Gastrocnemius medialis (tissue), 4 donors: ENCODE data around the gene KIF7. TPM values are rescaled to one million over a fixed set of nuclear protein-coding genes. Genes with fewer than 3 reads are reported as not detected.

Experiments used
- ATAC-seq, 2 donors: fragments of 150-250 bp; one replicate each; pipeline ENCODE4 v1.9.1; 2016
- DNase-seq, 2 donors: peaks; one replicate each; pipeline ENCODE4 v3.0.0-alpha.2; 2019
- H3K27ac ChIP-seq, 4 donors: fragments of 200-600 bp; sonication (generic); 1 replicate in 1 of 4; 2 replicates in 3 of 4; pipeline ENCODE4 v1.5.1; 2016 to 2018; ENCODE audit warnings: mild to moderate bottlenecking in 2 of 4, moderate library complexity in 1 of 4
- H3K27me3 ChIP-seq, 3 donors: fragments of 200-600 bp; sonication (generic) in 2 of 3; 1 replicate in 1 of 3; 2 replicates in 2 of 3; pipeline versions ENCODE4 v1.5.1 to v1.6.0; 2016 to 2019; ENCODE audit warnings: mild to moderate bottlenecking in 1 of 3, moderate library complexity in 1 of 3
- H3K36me3 ChIP-seq, 2 donors: fragments of 200-600 bp; sonication (generic) in 1 of 2; one replicate each; pipeline ENCODE4 v1.5.1; 2017 to 2018
- H3K4me1 ChIP-seq, 2 donors: fragments of 200-600 bp; sonication (generic) in 1 of 2; one replicate each; pipeline ENCODE4 v1.5.1; 2016 to 2017; ENCODE audit warnings: mild to moderate bottlenecking in 2 of 2
- H3K4me3 ChIP-seq, 4 donors: fragments of 200-600 bp; sonication (generic) in 3 of 4; 1 replicate in 1 of 4; 2 replicates in 3 of 4; pipeline ENCODE4 v1.5.1; 2016 to 2019; ENCODE audit warnings: mild to moderate bottlenecking in 2 of 4
- H3K9me3 ChIP-seq, 3 donors: fragments of 200-600 bp; sonication (generic) in 2 of 3; 1 replicate in 1 of 3; 2 replicates in 2 of 3; pipeline ENCODE4 v1.5.1; 2016 to 2019
- POLR2A ChIP-seq, 2 donors: fragments of 450-650 bp; IDR thresholded peaks; one replicate each; pipeline ENCODE4 v1.6.1; 2017; ENCODE audit warnings: antibody characterized with exemption in 2 of 2, mild to moderate bottlenecking in 2 of 2, moderate library complexity in 2 of 2
- in situ Hi-C, 4 donors: fragments of 200-750 bp; cut with MboI; loops; one replicate each; pipeline versions ENCODE4 v1.15.0 to v1.8.0; 2017; ENCODE audit warnings: low sequenced_read_pairs in 4 of 4
- intact Hi-C: fragments of 100-400 bp; cut with DNase I; formaldehyde crosslinking; loops from one replicate; pipeline ENCODE4 v1.15.1; 2023; ENCODE audit warnings: low total_unique reads
- total RNA-seq, 4 donors: library from RNA; depleted of rRNA; stranded (reverse); fragments of >200 nt; gene quantifications; one replicate each; pipeline versions ENCODE4 v1.1.0 to v1.2.3, GENCODE V29; 2016
- TF ChIP-seq, protein P1 (sequence below), 5 experiments: fragments of 450-650 bp in 3 of 5; fragments of 200-600 bp in 2 of 5; sonication (generic) in 2 of 5; IDR thresholded peaks in 4 of 5; conservative IDR thresholded peaks in 1 of 5; 1 replicate in 4 of 5; 2 replicates in 1 of 5; pipeline ENCODE4 v1.5.1; 2016 to 2019; ENCODE audit warnings: antibody characterized with exemption in 5 of 5, mild to moderate bottlenecking in 3 of 5, moderate library complexity in 3 of 5

KIF7 gene
- total RNA-seq, 4 donors from 2014 or later = 0.19 to 0.66 (median 0.61) TPM

DNA sequence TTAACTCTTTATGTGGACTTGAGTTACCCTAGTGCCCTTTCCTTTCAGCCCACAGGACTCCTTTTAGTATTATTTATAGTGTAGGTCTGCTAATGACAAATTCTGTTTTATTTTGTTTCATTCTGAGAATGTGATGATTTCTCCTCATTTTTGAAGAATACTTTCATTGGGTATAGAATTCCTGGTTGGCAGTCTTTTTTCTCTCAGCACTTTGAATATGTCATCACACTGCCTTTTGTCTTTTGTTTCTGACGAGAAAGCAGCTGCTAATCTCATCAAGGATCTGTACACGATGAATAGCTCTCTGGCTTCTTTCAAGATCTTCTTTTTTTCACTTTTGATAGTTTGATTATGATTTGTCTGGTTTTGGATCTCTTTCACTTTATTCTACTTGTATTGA lies 42.2 kb downstream of the KIF7 start:
- Histone ChIP-seq H3K9me3 (peaks cover 0 to 7% (median 0%) of the 10 kb centered on the region in 3 donors), H3K27me3 (no peaks in the 10 kb centered on the region), H3K4me3 (no peak overlapping the region), H3K36me3 (no peaks in the 10 kb centered on the region), H3K4me1 (no peaks in the 10 kb centered on the region), H3K27ac (no peak overlapping the region)
- intact Hi-C loops = no loop called here
- DNase-seq (no peak), ATAC-seq (no peak)
- no peak for TF ChIP-seq POLR2A (IDR thresholded peaks at IDR 0.05)
- TF ChIP-seq, protein P1, sequence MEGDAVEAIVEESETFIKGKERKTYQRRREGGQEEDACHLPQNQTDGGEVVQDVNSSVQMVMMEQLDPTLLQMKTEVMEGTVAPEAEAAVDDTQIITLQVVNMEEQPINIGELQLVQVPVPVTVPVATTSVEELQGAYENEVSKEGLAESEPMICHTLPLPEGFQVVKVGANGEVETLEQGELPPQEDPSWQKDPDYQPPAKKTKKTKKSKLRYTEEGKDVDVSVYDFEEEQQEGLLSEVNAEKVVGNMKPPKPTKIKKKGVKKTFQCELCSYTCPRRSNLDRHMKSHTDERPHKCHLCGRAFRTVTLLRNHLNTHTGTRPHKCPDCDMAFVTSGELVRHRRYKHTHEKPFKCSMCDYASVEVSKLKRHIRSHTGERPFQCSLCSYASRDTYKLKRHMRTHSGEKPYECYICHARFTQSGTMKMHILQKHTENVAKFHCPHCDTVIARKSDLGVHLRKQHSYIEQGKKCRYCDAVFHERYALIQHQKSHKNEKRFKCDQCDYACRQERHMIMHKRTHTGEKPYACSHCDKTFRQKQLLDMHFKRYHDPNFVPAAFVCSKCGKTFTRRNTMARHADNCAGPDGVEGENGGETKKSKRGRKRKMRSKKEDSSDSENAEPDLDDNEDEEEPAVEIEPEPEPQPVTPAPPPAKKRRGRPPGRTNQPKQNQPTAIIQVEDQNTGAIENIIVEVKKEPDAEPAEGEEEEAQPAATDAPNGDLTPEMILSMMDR (IDR thresholded peaks at IDR 0.05 in 4 of 5, conservative IDR thresholded peaks at IDR 0.05 in 1 of 5) = no peak
- in situ Hi-C loops = no loop called here

DNA sequence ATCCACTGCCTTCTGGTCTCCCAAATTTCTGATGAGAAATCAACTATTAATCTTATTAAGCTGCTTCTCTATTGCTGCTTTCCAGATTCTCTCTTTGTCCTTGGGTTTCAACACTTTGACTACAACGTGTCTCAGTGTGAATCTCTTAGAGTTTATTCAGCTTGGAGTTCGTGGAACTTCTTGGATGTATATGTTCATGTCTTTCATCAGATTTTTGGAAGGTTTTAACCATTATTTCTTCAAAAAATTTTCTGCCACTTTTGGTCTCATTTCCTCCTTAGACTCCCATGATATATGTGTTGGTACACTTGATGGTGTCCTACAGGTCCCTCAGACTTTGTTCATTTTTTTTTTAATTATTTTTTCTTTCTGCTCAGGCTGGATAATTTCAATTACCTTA lies 44.0 kb downstream of the KIF7 start:
- no peak for DNase-seq
- intact Hi-C loops = no loop called here
- H3K4me1 ChIP-seq = no peaks in the 10 kb centered on the region

DNA sequence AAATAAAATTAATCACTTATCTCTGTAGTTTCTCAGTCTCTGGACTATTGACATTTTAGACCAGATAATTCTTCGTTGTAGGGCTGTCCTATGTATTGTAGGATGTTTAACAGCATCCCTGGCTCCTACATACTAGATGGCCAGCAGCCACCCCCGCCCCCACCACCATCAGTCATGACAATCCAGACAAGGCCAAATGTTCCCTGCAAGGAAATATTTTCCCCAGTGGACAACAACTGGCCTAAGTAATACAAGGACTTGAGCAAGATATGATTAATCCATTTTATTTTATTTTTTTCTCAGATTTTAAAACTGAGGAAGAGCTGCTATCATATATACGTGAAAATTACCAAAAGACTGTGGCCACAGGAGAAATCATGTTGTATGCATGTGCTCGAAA lies 56.2 kb downstream of the KIF7 start:
- intact Hi-C loops = no loop called here
- Histone ChIP-seq H3K27me3 (no peaks in the 10 kb centered on the region), H3K9me3 (no peaks in the 10 kb centered on the region), H3K4me1 (no peaks in the 10 kb centered on the region), H3K4me3 (no peak overlapping the region), H3K27ac (no peak overlapping the region), H3K36me3 (no peaks in the 10 kb centered on the region)
- in situ Hi-C loops = no loop called here
- ATAC-seq (no peak), DNase-seq (no peak)
- no peak for TF ChIP-seq POLR2A (IDR thresholded peaks at IDR 0.05)
- TF ChIP-seq, protein P1 (IDR thresholded peaks at IDR 0.05 in 4 of 5, conservative IDR thresholded peaks at IDR 0.05 in 1 of 5) = no peak

More for the DNA sequence above, 44.0 kb downstream of the KIF7 start:
- TF ChIP-seq, protein P1 (IDR thresholded peaks at IDR 0.05 in 4 of 5, conservative IDR thresholded peaks at IDR 0.05 in 1 of 5) = no peak
- TF ChIP-seq POLR2A (IDR thresholded peaks at IDR 0.05) = no peak
- no peak for ATAC-seq
- Histone ChIP-seq H3K27me3 (no peaks in the 10 kb centered on the region), H3K9me3 (peaks cover 0 to 7% (median 0%) of the 10 kb centered on the region in 3 donors), H3K27ac (no peak overlapping the region), H3K4me3 (no peak overlapping the region), H3K36me3 (no peaks in the 10 kb centered on the region)
- in situ Hi-C loops = no loop called here

DNA sequence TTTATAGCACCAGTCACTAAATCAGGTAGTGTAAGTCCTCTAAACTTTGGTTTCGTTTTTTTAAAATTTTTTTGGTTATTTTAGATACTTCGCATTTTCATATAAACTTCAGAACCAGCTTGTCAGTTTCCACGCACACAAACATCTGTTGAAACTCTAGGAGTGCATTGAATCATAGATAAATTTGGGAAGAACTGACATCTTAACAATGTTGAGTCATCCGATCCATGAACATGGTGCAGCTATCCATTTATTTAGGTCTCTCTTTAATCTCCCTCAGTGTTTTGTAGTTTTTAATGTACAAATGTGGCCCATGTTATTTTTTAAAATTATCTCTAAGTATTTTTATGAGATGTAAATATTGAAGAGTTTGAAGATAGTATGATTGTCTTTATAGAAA lies 62.2 kb downstream of the KIF7 start:
- Histone ChIP-seq H3K4me1 (no peaks in the 10 kb centered on the region), H3K36me3 (no peaks in the 10 kb centered on the region), H3K9me3 (no peaks in the 10 kb centered on the region), H3K4me3 (no peak overlapping the region), H3K27ac (no peak overlapping the region), H3K27me3 (no peaks in the 10 kb centered on the region)
- TF ChIP-seq, protein P1 (IDR thresholded peaks at IDR 0.05 in 4 of 5, conservative IDR thresholded peaks at IDR 0.05 in 1 of 5) = no peak
- no peak for TF ChIP-seq POLR2A (IDR thresholded peaks at IDR 0.05)
- ATAC-seq = no peak
- intact Hi-C loops (no loop called here), in situ Hi-C loops (no loop called here)
- DNase-seq = no peak

DNA sequence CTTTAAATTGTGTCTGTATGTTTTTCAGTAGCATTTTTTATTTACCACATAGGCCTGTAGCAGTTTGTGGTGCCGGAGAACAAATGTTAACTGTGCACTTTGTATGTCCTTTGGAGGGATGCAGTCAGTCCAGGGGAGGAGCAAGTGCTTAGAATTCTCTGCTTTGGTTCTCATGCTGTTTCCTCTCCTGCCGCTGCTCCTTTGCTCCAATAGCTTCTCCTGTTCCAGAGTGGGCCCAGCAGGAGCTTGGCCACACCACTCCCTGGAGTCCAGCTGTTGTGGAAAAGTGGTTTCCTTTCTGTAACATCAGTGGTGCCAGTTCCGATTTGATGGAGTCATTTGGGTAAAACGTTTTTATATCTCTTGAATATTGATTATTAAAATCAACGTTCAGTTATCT lies 63.4 kb downstream of the KIF7 start:
- DNase-seq (no peak), ATAC-seq (no peak)
- TF ChIP-seq, protein P1 (IDR thresholded peaks at IDR 0.05 in 4 of 5, conservative IDR thresholded peaks at IDR 0.05 in 1 of 5) = no peak
- no peak for TF ChIP-seq POLR2A (IDR thresholded peaks at IDR 0.05)
- H3K27me3 ChIP-seq = no peaks in the 10 kb centered on the region
- no peak overlapping the region for H3K27ac ChIP-seq
- H3K4me1 ChIP-seq = no peaks in the 10 kb centered on the region
- no peaks in the 10 kb centered on the region for H3K36me3 ChIP-seq
- intact Hi-C loops (no loop called here), in situ Hi-C loops (no loop called here)
- no peaks in the 10 kb centered on the region for H3K9me3 ChIP-seq
- no peak overlapping the region for H3K4me3 ChIP-seq
